Neural progenitor cell (in vitro differentiated cells): ENCODE data around the gene PADI3. TPM values are rescaled to one million over a fixed set of nuclear protein-coding genes. Genes with fewer than 3 reads are reported as not detected.
A peak's percentile ranks its signal among the peaks of the same experiment; 100 is the strongest.

Source experiments
- DNase-seq: peaks from one replicate; pipeline ENCODE4 v3.0.0-alpha.2; 2016; ENCODE audit warnings: low spot score
- H2AFZ ChIP-seq: fragments of 200-600 bp; sonication (generic); replicated peaks from 2 replicates; pipeline ENCODE4 v1.6.1; 2016; ENCODE audit warnings: antibody characterized with exemption
- H3F3A ChIP-seq: fragments of 200-600 bp; sonication (generic); 2 replicates; pipeline ENCODE4 v1.6.1; 2016; ENCODE audit warnings: antibody characterized with exemption, low read depth
- H3K27ac ChIP-seq: fragments of 200-600 bp; sonication (generic); 2 replicates; pipeline ENCODE4 v1.5.1; 2016; ENCODE audit warnings: mild to moderate bottlenecking
- H3K27me3 ChIP-seq: fragments of 200-600 bp; sonication (generic); 2 replicates; pipeline ENCODE4 v1.6.1; 2016; ENCODE audit warnings: mild to moderate bottlenecking, moderate library complexity
- H3K36me3 ChIP-seq: fragments of 200-600 bp; sonication (generic); 2 replicates; pipeline ENCODE4 v1.5.1; 2016
- H3K4me1 ChIP-seq: fragments of 200-600 bp; sonication (generic); 2 replicates; pipeline ENCODE4 v1.6.1; 2016; ENCODE audit warnings: mixed run types
- H3K4me2 ChIP-seq: fragments of 200-600 bp; sonication (generic); 2 replicates; pipeline ENCODE4 v1.6.1; 2016
- H3K4me3 ChIP-seq: fragments of 200-600 bp; sonication (generic); 2 replicates; pipeline ENCODE4 v1.5.1; 2016
- H3K79me2 ChIP-seq: fragments of 200-600 bp; sonication (generic); 2 replicates; pipeline ENCODE4 v1.6.1; 2016; ENCODE audit warnings: low read depth
- H3K9ac ChIP-seq: fragments of 200-600 bp; sonication (generic); 2 replicates; pipeline ENCODE4 v1.6.1; 2016
- H3K9me3 ChIP-seq: fragments of 200-600 bp; sonication (generic); 2 replicates; pipeline ENCODE4 v1.5.1; 2016; ENCODE audit warnings: low read depth
- H4K20me1 ChIP-seq: fragments of 200-600 bp; sonication (generic); 2 replicates; pipeline ENCODE4 v1.6.1; 2016; ENCODE audit warnings: low read depth
- H3K27ac Mint-ChIP-seq: 3 replicates; pipeline ENCODE4 v1.8.0; 2021; ENCODE audit warnings: mixed read lengths
- H3K27me3 Mint-ChIP-seq: 2 replicates; pipeline ENCODE4 v1.8.0; 2022; ENCODE audit warnings: low read depth, mild to moderate bottlenecking, inconsistent platforms, moderate library complexity, mixed read lengths; ENCODE audit not compliant: insufficient read depth
- H3K36me3 Mint-ChIP-seq: 3 replicates; pipeline ENCODE4 v1.8.0; 2021; ENCODE audit warnings: mixed read lengths
- H3K4me1 Mint-ChIP-seq: 3 replicates; pipeline ENCODE4 v1.8.0; 2021; ENCODE audit warnings: mixed read lengths
- H3K4me3 Mint-ChIP-seq: 3 replicates; pipeline ENCODE4 v1.8.0; 2021; ENCODE audit warnings: mild to moderate bottlenecking, moderate library complexity, mixed read lengths
- H3K9me3 Mint-ChIP-seq: 3 replicates; pipeline ENCODE4 v1.8.0; 2020; ENCODE audit warnings: mixed read lengths
- CTCF ChIP-seq: fragments of 200-600 bp; sonication (generic); IDR thresholded peaks from 2 replicates; pipeline ENCODE4 v1.5.1; 2017; ENCODE audit warnings: antibody characterized with exemption, mild to moderate bottlenecking
- EZH2 ChIP-seq: fragments of 200-600 bp; sonication (generic); IDR thresholded peaks from 2 replicates; pipeline ENCODE4 v1.6.1; 2017; ENCODE audit warnings: antibody characterized with exemption, mild to moderate bottlenecking, moderate library complexity
- EZH2phosphoT487 ChIP-seq: fragments of 200-600 bp; sonication (generic); IDR thresholded peaks from 2 replicates; pipeline ENCODE4 v1.6.1; 2017; ENCODE audit warnings: antibody characterized with exemption
- total RNA-seq: library from RNA; depleted of rRNA; stranded (reverse); fragments of >200 nt; gene quantifications from 2 replicates; pipeline ENCODE4 v1.2.3, GENCODE V29; 2015; ENCODE audit warnings: low replicate concordance

Gene PADI3
- total RNA-seq, 1 donor from 2014 or later, result 1.0 TPM

- no peak for DNase-seq
- Histone ChIP-seq H3K36me3 (no peaks in the 10 kb centered on the region), H3F3A (no peaks in the 10 kb centered on the region), H4K20me1 (no peaks in the 10 kb centered on the region), H3K27me3 (no peaks in the 10 kb centered on the region), H3K79me2 (no peaks in the 10 kb centered on the region), H3K9me3 (no peaks in the 10 kb centered on the region), H3K4me3 (no peak overlapping the region), H2AFZ (no peak overlapping the region), H3K4me1 (no peaks in the 10 kb centered on the region), H3K4me2 (no peak overlapping the region), H3K9ac (no peak overlapping the region), H3K27ac (no peak overlapping the region)
- H3K27me3 Mint-ChIP-seq, result peaks cover 12% of the 10 kb centered on the region
- no peak overlapping the region for H3K4me3 Mint-ChIP-seq
- TF ChIP-seq EZH2phosphoT487 (no peak), CTCF (no peak), EZH2 (no peak)
- H3K27ac Mint-ChIP-seq, result no peak overlapping the region
- H3K36me3 Mint-ChIP-seq, result no peaks in the 10 kb centered on the region
- peaks cover 3% of the 10 kb centered on the region for H3K4me1 Mint-ChIP-seq
- no peaks in the 10 kb centered on the region for H3K9me3 Mint-ChIP-seq
Observed at GRCh38 chr1:17234405-17234804, 14.5 kb upstream of the PADI3 start.

DNA sequence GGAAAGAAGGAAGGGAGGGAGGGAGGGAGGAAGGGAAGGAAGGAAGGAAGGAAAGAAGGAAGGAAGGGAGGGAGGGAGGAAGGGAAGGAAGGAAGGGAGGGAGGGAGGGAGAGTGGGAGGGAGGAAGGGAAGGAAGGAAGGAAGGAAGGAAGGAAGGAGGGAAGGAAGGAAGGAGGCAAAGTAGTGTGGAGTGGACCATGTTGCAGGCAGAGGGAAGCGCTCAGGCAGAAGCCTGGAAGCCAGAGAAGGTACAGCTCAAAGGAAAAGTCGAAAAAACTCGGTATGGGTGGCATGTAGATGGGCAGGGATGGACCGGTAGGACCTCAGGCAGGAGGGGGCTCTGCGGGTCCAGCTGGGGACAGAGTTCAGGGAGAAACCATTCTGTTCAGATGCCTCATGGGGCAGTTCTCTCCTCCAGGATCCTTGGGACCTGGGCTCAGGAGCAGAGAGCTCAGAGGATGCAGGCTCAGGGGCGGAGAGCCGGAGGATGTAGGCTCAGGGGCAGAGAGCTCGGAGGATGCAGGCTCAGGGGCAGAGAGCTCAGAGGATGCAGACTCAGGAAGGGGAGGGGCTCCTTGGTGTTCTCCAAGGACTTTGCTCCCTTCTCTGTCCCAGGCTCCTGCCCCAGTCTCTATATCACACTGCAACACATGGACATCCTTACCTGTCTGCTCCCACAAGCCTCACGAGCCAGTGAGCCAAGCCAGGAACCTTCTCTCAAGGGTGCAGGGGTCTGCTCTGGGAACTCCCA is 13.6 kb upstream of the PADI3 start:
- no peaks in the 10 kb centered on the region for H3K27me3 ChIP-seq
- no peak for DNase-seq
- H3K36me3 ChIP-seq, result no peaks in the 10 kb centered on the region
- Mint-ChIP-seq H3K36me3 (no peaks in the 10 kb centered on the region), H3K9me3 (no peaks in the 10 kb centered on the region), H3K27me3 (peaks cover 14% of the 10 kb centered on the region), H3K27ac (no peak overlapping the region), H3K4me3 (no peak overlapping the region), H3K4me1 (peaks cover 7% of the 10 kb centered on the region)
- H3K79me2 ChIP-seq, result no peaks in the 10 kb centered on the region
- H4K20me1 ChIP-seq, result no peaks in the 10 kb centered on the region
- peaks cover 8% of the 10 kb centered on the region for H3K4me1 ChIP-seq
- H3K27ac ChIP-seq, result no peak overlapping the region
- no peak overlapping the region for H3K9ac ChIP-seq
- H3F3A ChIP-seq, result no peaks in the 10 kb centered on the region
- no peak overlapping the region for H2AFZ ChIP-seq
- H3K4me2 ChIP-seq, result no peak overlapping the region
- H3K9me3 ChIP-seq, result no peaks in the 10 kb centered on the region
- H3K4me3 ChIP-seq, result no peak overlapping the region
- TF ChIP-seq CTCF, result no peak
- no peak for TF ChIP-seq EZH2
- no peak for TF ChIP-seq EZH2phosphoT487

GRCh38 chr1:17236779-17237560 is 11.9 kb upstream of the PADI3 start:
- no peak overlapping the region for H3K4me3 ChIP-seq
- H3K9ac ChIP-seq, result no peak overlapping the region
- no peaks in the 10 kb centered on the region for H3K9me3 ChIP-seq
- Mint-ChIP-seq H3K27ac (no peak overlapping the region), H3K9me3 (no peaks in the 10 kb centered on the region), H3K4me3 (no peak overlapping the region), H3K4me1 (peaks cover 13% of the 10 kb centered on the region), H3K36me3 (no peaks in the 10 kb centered on the region), H3K27me3 (peaks cover 20% of the 10 kb centered on the region)
- H3K79me2 ChIP-seq, result no peaks in the 10 kb centered on the region
- H2AFZ ChIP-seq, result no peak overlapping the region
- no peaks in the 10 kb centered on the region for H3K27me3 ChIP-seq
- H3K36me3 ChIP-seq, result no peaks in the 10 kb centered on the region
- H4K20me1 ChIP-seq, result no peaks in the 10 kb centered on the region
- no peak for TF ChIP-seq EZH2phosphoT487
- peak; percentile 93 for TF ChIP-seq CTCF
- TF ChIP-seq EZH2, result no peak
- H3K4me1 ChIP-seq, result peaks cover 17% of the 10 kb centered on the region
- no peaks in the 10 kb centered on the region for H3F3A ChIP-seq
- peak; percentile 95 for DNase-seq
- H3K4me2 ChIP-seq, result no peak overlapping the region
- H3K27ac ChIP-seq, result no peak overlapping the region
